Gastrocnemius medialis (tissue), 4 donors: Measurements from ENCODE around the gene TECR. TPM values are rescaled to one million over a fixed set of nuclear protein-coding genes. Genes with fewer than 3 reads are reported as not detected.

ENCODE experiments used
- ATAC-seq, 2 donors: fragments of 150-250 bp; one replicate each; pipeline ENCODE4 v1.9.1; 2016
- DNase-seq, 2 donors: peaks; one replicate each; pipeline ENCODE4 v3.0.0-alpha.2; 2019
- H3K27ac ChIP-seq, 4 donors: fragments of 200-600 bp; sonication (generic); 1 replicate in 1 of 4; 2 replicates in 3 of 4; pipeline ENCODE4 v1.5.1; 2016 to 2018; ENCODE audit warnings: mild to moderate bottlenecking in 2 of 4, moderate library complexity in 1 of 4
- H3K27me3 ChIP-seq, 3 donors: fragments of 200-600 bp; sonication (generic) in 2 of 3; 1 replicate in 1 of 3; 2 replicates in 2 of 3; pipeline versions ENCODE4 v1.5.1 to v1.6.0; 2016 to 2019; ENCODE audit warnings: mild to moderate bottlenecking in 1 of 3, moderate library complexity in 1 of 3
- H3K36me3 ChIP-seq, 2 donors: fragments of 200-600 bp; sonication (generic) in 1 of 2; one replicate each; pipeline ENCODE4 v1.5.1; 2017 to 2018
- H3K4me1 ChIP-seq, 2 donors: fragments of 200-600 bp; sonication (generic) in 1 of 2; one replicate each; pipeline ENCODE4 v1.5.1; 2016 to 2017; ENCODE audit warnings: mild to moderate bottlenecking in 2 of 2
- H3K4me3 ChIP-seq, 4 donors: fragments of 200-600 bp; sonication (generic) in 3 of 4; 1 replicate in 1 of 4; 2 replicates in 3 of 4; pipeline ENCODE4 v1.5.1; 2016 to 2019; ENCODE audit warnings: mild to moderate bottlenecking in 2 of 4
- H3K9me3 ChIP-seq, 3 donors: fragments of 200-600 bp; sonication (generic) in 2 of 3; 1 replicate in 1 of 3; 2 replicates in 2 of 3; pipeline ENCODE4 v1.5.1; 2016 to 2019
- CTCF ChIP-seq, 5 experiments: fragments of 450-650 bp in 3 of 5; fragments of 200-600 bp in 2 of 5; sonication (generic) in 2 of 5; IDR thresholded peaks in 4 of 5; conservative IDR thresholded peaks in 1 of 5; 1 replicate in 4 of 5; 2 replicates in 1 of 5; pipeline ENCODE4 v1.5.1; 2016 to 2019; ENCODE audit warnings: antibody characterized with exemption in 5 of 5, mild to moderate bottlenecking in 3 of 5, moderate library complexity in 3 of 5
- POLR2A ChIP-seq, 2 donors: fragments of 450-650 bp; IDR thresholded peaks; one replicate each; pipeline ENCODE4 v1.6.1; 2017; ENCODE audit warnings: antibody characterized with exemption in 2 of 2, mild to moderate bottlenecking in 2 of 2, moderate library complexity in 2 of 2
- in situ Hi-C, 4 donors: fragments of 200-750 bp; cut with MboI; loops; one replicate each; pipeline versions ENCODE4 v1.15.0 to v1.8.0; 2017; ENCODE audit warnings: low sequenced_read_pairs in 4 of 4
- intact Hi-C: fragments of 100-400 bp; cut with DNase I; formaldehyde crosslinking; loops from one replicate; pipeline ENCODE4 v1.15.1; 2023; ENCODE audit warnings: low total_unique reads
- total RNA-seq, 4 donors: library from RNA; depleted of rRNA; stranded (reverse); fragments of >200 nt; gene quantifications; one replicate each; pipeline versions ENCODE4 v1.1.0 to v1.2.3, GENCODE V29; 2016

The TECR gene
- total RNA-seq, 4 donors from 2014 or later, result 56.2 to 155 (median 113) TPM

DNA sequence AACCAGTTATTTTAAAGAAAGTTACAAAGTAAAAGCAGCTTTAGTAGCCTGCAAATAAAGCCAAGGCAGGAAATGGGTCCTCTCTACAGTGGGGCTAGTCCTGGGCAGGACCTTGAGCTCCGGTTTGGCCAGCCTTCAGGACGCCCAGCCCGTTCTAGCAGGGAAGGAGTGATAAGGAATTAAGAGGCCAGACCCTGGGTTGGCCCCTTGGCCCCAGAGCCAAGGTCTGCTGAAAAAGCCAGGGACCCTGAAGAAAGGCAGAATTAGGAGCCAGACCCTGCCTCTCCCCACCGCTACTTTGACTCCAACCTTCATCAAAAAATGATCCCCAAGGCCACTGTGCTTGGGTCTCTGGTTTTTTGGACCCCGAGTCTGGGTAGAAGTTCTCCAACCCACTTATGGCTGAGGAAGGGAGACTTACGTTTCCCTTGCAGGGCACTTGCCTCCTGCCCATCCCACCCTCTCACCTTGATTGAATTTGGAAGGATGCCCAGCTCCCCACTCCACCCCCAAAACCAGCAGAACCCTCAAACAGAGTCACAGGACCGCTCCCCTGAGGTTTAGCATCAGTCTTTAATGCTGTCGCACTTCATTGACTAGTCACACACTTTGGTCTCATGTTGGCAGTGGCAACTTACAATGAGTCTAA lies 15.1 kb upstream of the TECR start:
- no peak for DNase-seq
- Histone ChIP-seq H3K4me3 (no peak overlapping the region), H3K36me3 (peaks cover 0 to 22% of the 10 kb centered on the region in 2 donors), H3K4me1 (peaks cover 34 to 41% of the 10 kb centered on the region in 2 donors), H3K27me3 (no peaks in the 10 kb centered on the region), H3K27ac (peak overlapping the region in 3 of 4 donors; percentile 33 to 48 (median 43)), H3K9me3 (no peaks in the 10 kb centered on the region)
- in situ Hi-C loops (loop anchor here in 1 of 4 donors (10.0 kb wide), 1 partner anchor 50 kb away; no protein-coding TSS in a partner anchor), intact Hi-C loops (no loop called here)
- TF ChIP-seq CTCF (IDR thresholded peaks at IDR 0.05 in 4 of 5, conservative IDR thresholded peaks at IDR 0.05 in 1 of 5), result no peak
- TF ChIP-seq POLR2A (IDR thresholded peaks at IDR 0.05), result no peak
- no peak for ATAC-seq

DNA sequence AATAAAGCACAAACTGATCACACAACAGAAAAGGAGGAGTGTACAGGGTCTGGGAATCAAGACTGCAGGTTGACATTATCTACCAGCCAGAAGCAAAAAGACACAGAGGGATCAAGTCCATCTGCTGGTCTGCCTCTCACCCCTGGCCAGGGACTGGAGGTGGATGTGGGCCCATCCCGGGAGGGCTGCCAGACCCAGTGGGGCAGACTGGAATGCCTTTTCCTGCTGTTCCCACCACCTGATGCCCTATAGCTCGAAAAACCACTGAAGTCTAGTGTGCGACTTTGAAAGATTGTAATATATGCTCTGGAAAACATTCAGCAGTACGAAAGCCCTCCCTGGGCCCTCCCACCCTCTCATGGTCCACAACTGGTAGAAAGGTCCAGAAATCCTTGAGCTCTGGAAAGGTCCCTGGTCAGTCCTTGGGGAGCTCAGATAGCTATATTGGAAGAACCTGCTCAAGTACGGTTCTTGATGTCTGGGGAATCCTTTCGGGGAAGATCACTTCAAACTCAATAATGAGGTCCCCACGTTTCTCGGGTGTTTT lies 13.8 kb upstream of the TECR start:
- no peak for ATAC-seq
- intact Hi-C loops, result loop anchor here (5.0 kb wide), 1 partner anchor 133 kb away; the partner anchor contains the start of gene ADGRE5

GRCh38 chr19:14516048-14516534 lies 13.3 kb upstream of the TECR start:
- DNase-seq (no peak), ATAC-seq (no peak)
- Histone ChIP-seq H3K4me3 (peak overlapping the region; percentile 68 to 99 (median 88)), H3K36me3 (peaks cover 0 to 22% of the 10 kb centered on the region in 2 donors), H3K27me3 (no peaks in the 10 kb centered on the region), H3K4me1 (peaks cover 31 to 33% of the 10 kb centered on the region in 2 donors), H3K9me3 (no peaks in the 10 kb centered on the region), H3K27ac (peak overlapping the region; percentile 96 to 100 (median 100))
- TF ChIP-seq POLR2A (IDR thresholded peaks at IDR 0.05), result no peak
- no peak for TF ChIP-seq CTCF (IDR thresholded peaks at IDR 0.05 in 4 of 5, conservative IDR thresholded peaks at IDR 0.05 in 1 of 5)
- in situ Hi-C loops (loop anchor here in 1 of 4 donors (10.0 kb wide), 1 partner anchor 49 kb away; no protein-coding TSS in a partner anchor), intact Hi-C loops (loop anchor here (5.0 kb wide), 1 partner anchor 134 kb away; the partner anchor contains the start of gene ADGRE5)

More for the DNA sequence above, 13.8 kb upstream of the TECR start:
- DNase-seq, result no peak
- in situ Hi-C loops, result loop anchor here in 1 of 4 donors (10.0 kb wide), 1 partner anchor 49 kb away; no protein-coding TSS in a partner anchor
- Histone ChIP-seq H3K27ac (peak overlapping the region; percentile 96 to 100 (median 100)), H3K27me3 (no peaks in the 10 kb centered on the region), H3K4me3 (peak overlapping the region in 3 of 4 donors; percentile 68 to 93 (median 84)), H3K36me3 (peaks cover 0 to 22% of the 10 kb centered on the region in 2 donors), H3K4me1 (peaks cover 31 to 33% of the 10 kb centered on the region in 2 donors), H3K9me3 (no peaks in the 10 kb centered on the region)
- no peak for TF ChIP-seq CTCF (IDR thresholded peaks at IDR 0.05 in 4 of 5, conservative IDR thresholded peaks at IDR 0.05 in 1 of 5)

GRCh38 chr19:14516746-14517438 lies 12.5 kb upstream of the TECR start:
- Histone ChIP-seq H3K27me3 (no peaks in the 10 kb centered on the region), H3K9me3 (no peaks in the 10 kb centered on the region), H3K27ac (peak overlapping the region; percentile 96 to 100 (median 100)), H3K4me1 (peaks cover 31 to 33% of the 10 kb centered on the region in 2 donors), H3K4me3 (peak overlapping the region; percentile 68 to 99 (median 88)), H3K36me3 (peaks cover 0 to 22% of the 10 kb centered on the region in 2 donors)
- DNase-seq, result no peak
- TF ChIP-seq POLR2A (IDR thresholded peaks at IDR 0.05) (no peak), CTCF (IDR thresholded peaks at IDR 0.05 in 4 of 5, conservative IDR thresholded peaks at IDR 0.05 in 1 of 5) (no peak)
- no peak for ATAC-seq
- in situ Hi-C loops, result loop anchor here in 1 of 4 donors (10.0 kb wide), 1 partner anchor 48 kb away; no protein-coding TSS in a partner anchor
- intact Hi-C loops, result loop anchor here (5.0 kb wide), 1 partner anchor 135 kb away; the partner anchor contains the start of gene ADGRE5
